Fibroblast of lung (primary cell): ENCODE data around the gene CACNG7.

Experiments used
- EZH2 ChIP-seq: IDR thresholded peaks from 2 replicates; pipeline ENCODE4 v1.5.1; 2012; ENCODE audit warnings: low read length, control low read depth, mild to moderate bottlenecking; ENCODE audit errors: missing control alignments
- TF ChIP-seq, protein P1 (sequence below), 2 donors: IDR thresholded peaks in 1 of 2; conservative IDR thresholded peaks in 1 of 2; 1 replicate in 1 of 2; 2 replicates in 1 of 2; pipeline ENCODE4 v1.5.1; 2011 to 2012; ENCODE audit warnings: low read length in 2 of 2, control low read depth in 1 of 2, inconsistent platforms in 1 of 2, low read depth in 1 of 2, mild to moderate bottlenecking in 1 of 2

DNA sequence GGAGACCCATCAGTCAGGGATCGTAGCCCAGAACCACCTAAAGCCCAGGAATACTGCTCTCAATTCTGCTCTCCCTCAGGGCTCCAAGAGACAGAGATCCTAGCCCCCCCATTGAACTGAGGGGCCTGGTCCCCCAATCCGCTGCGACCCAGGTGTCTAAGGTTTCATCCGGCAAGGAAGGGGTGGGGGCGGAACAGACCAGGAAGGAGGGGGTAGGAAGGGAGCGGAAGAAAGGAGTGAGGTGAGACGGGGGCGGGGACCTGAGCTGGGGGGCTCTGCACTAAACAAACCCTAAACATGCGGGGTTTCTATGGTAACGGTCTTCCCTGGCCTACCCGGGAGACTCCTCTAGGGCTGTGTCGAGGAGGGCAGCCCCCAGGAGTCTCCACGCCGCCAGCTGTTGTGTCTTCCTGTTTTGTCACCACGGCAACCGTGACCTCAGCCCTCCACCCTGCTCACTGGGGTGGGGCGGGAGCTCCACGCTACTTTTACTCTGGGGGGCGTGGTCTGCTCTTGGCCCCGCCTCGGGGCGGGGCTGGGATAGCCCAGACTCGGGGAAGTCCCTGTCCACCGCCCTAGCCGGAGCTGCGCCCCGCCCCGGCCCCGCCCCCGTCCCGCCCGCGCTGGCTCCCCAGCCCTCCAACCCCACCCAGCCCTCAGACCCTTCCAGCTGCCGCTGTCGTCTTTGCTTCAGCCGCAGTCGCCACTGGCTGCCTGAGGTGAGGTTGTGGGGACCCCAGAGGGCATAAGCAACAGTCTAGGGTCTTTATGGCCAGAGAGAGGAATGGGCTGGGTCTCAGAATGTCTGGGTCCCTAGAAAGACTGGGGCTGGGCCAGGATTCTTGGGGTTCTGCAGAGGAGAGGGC is 41.6 kb upstream of the CACNG7 start, which contains the start of gene MYADM:
- TF ChIP-seq, protein P1, sequence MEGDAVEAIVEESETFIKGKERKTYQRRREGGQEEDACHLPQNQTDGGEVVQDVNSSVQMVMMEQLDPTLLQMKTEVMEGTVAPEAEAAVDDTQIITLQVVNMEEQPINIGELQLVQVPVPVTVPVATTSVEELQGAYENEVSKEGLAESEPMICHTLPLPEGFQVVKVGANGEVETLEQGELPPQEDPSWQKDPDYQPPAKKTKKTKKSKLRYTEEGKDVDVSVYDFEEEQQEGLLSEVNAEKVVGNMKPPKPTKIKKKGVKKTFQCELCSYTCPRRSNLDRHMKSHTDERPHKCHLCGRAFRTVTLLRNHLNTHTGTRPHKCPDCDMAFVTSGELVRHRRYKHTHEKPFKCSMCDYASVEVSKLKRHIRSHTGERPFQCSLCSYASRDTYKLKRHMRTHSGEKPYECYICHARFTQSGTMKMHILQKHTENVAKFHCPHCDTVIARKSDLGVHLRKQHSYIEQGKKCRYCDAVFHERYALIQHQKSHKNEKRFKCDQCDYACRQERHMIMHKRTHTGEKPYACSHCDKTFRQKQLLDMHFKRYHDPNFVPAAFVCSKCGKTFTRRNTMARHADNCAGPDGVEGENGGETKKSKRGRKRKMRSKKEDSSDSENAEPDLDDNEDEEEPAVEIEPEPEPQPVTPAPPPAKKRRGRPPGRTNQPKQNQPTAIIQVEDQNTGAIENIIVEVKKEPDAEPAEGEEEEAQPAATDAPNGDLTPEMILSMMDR (conservative IDR thresholded peaks at IDR 0.05 in 1 of 2, IDR thresholded peaks at IDR 0.05 in 1 of 2; ENCODE audit: low read depth in 1 of 2, low read length in 2 of 2) = no peak
- TF ChIP-seq EZH2 = no peak
